ENCODE data around the gene TPRA1.

Gene TPRA1

GRCh38 chr3:127546970-127547733 lies 43.4 kb downstream of the TPRA1 start:
- Histone ChIP-seq H2AFZ (peak overlapping the region; percentile 72), H3K27me3 (ENCODE audit: control insufficient read depth, insufficient read depth, low read length) (no peaks in the 10 kb centered on the region), H3K27ac (peak overlapping the region; percentile 11), H3K9ac (no peak overlapping the region), H3K79me2 (no peaks in the 10 kb centered on the region), H3K4me3 (ENCODE audit: low read depth, low read length) (no peak overlapping the region), H3K9me3 (ENCODE audit: control insufficient read depth, low read length) (no peaks in the 10 kb centered on the region), H3K4me2 (ENCODE audit: low read length) (peak overlapping the region; percentile 26), H3K4me1 (peaks cover 1% of the 10 kb centered on the region), H3K36me3 (ENCODE audit: control insufficient read depth, insufficient read depth, low read length) (no peaks in the 10 kb centered on the region)
- TF ChIP-seq CTCF (IDR thresholded peaks at IDR 0.05), result no peak

- Histone ChIP-seq H2AFZ (peak overlapping the region; percentile 72), H3K4me3 (ENCODE audit: low read depth, low read length) (no peak overlapping the region), H3K36me3 (ENCODE audit: control insufficient read depth, insufficient read depth, low read length) (no peaks in the 10 kb centered on the region), H3K9me3 (ENCODE audit: control insufficient read depth, low read length) (no peaks in the 10 kb centered on the region), H3K4me2 (ENCODE audit: low read length) (no peak overlapping the region), H3K79me2 (no peaks in the 10 kb centered on the region), H3K27ac (peak overlapping the region; percentile 11), H3K27me3 (ENCODE audit: control insufficient read depth, insufficient read depth, low read length) (no peaks in the 10 kb centered on the region), H3K9ac (no peak overlapping the region), H3K4me1 (no peaks in the 10 kb centered on the region)
- no peak for TF ChIP-seq CTCF (IDR thresholded peaks at IDR 0.05)
These were observed 44.0 kb downstream of the TPRA1 start for GRCh38 chr3:127546554-127546953.

- Histone ChIP-seq H3K4me1 (no peaks in the 10 kb centered on the region), H3K4me3 (ENCODE audit: low read depth, low read length) (no peak overlapping the region), H3K27me3 (ENCODE audit: control insufficient read depth, insufficient read depth, low read length) (no peaks in the 10 kb centered on the region), H3K9ac (no peak overlapping the region), H3K9me3 (ENCODE audit: control insufficient read depth, low read length) (no peaks in the 10 kb centered on the region), H3K79me2 (no peaks in the 10 kb centered on the region), H3K27ac (no peak overlapping the region), H3K36me3 (ENCODE audit: control insufficient read depth, insufficient read depth, low read length) (no peaks in the 10 kb centered on the region), H3K4me2 (ENCODE audit: low read length) (no peak overlapping the region), H2AFZ (no peak overlapping the region)
- no peak for TF ChIP-seq CTCF (IDR thresholded peaks at IDR 0.05)
These were observed 44.6 kb downstream of the TPRA1 start for GRCh38 chr3:127545711-127546457.

- Histone ChIP-seq H3K4me3 (ENCODE audit: low read depth, low read length) (no peak overlapping the region), H3K9ac (no peak overlapping the region), H2AFZ (no peak overlapping the region), H3K79me2 (no peaks in the 10 kb centered on the region), H3K9me3 (ENCODE audit: control insufficient read depth, low read length) (no peaks in the 10 kb centered on the region), H3K4me2 (ENCODE audit: low read length) (no peak overlapping the region), H3K27ac (no peak overlapping the region), H3K27me3 (ENCODE audit: control insufficient read depth, insufficient read depth, low read length) (no peaks in the 10 kb centered on the region), H3K4me1 (no peaks in the 10 kb centered on the region), H3K36me3 (ENCODE audit: control insufficient read depth, insufficient read depth, low read length) (no peaks in the 10 kb centered on the region)
- no peak for TF ChIP-seq CTCF (IDR thresholded peaks at IDR 0.05)
These were observed 45.3 kb downstream of the TPRA1 start for GRCh38 chr3:127545216-127545615.
